CD4-positive, alpha-beta T cell (primary cell): Measurements from ENCODE around the gene TSPAN13. TPM values are rescaled to one million over a fixed set of nuclear protein-coding genes. Genes with fewer than 3 reads are reported as not detected.

Experiments
- ATAC-seq: fragments of 200-7000 bp; cut with Tn5 transposase; one replicate; pipeline ENCODE4 v1.10.0; 2022; ENCODE audit warnings: mild to moderate bottlenecking; ENCODE audit not compliant: poor library complexity
- CTCF ChIA-PET: fragments of 350-600 bp; sonication (Branson Sonifier 250); formaldehyde crosslinking; loops from one replicate; lab custom pipeline; 2021; ENCODE audit warnings: antibody characterized with exemption, inconsistent platforms; lab: Charles Lee
- POLR2A ChIA-PET: fragments of 350-600 bp; sonication (Branson Sonifier 250); formaldehyde crosslinking; loops from one replicate; lab custom pipeline; 2021; ENCODE audit warnings: antibody characterized with exemption, inconsistent platforms; lab: Charles Lee
- DNase-seq, 14 experiments: peaks; one replicate each; pipeline ENCODE4 v3.0.0-alpha.2; 2013 to 2020; ENCODE audit warnings: mixed read lengths in 2 of 14
- H3K27ac ChIP-seq, 2 donors: one replicate each; pipeline versions ENCODE4 v1.5.1 to v1.7.0; 2013; ENCODE audit warnings: low read length in 2 of 2, low read depth in 1 of 2, mild to moderate bottlenecking in 1 of 2
- H3K27me3 ChIP-seq, 2 experiments: 1 replicate in 1 of 2; 2 replicates in 1 of 2; pipeline versions ENCODE4 v1.6.1 to v1.7.0; 2013; ENCODE audit warnings: low read length in 2 of 2, control low read depth in 1 of 2, mild to moderate bottlenecking in 1 of 2, moderate library complexity in 1 of 2; ENCODE audit not compliant: insufficient read depth in 2 of 2, control insufficient read depth in 1 of 2
- H3K36me3 ChIP-seq: one replicate; pipeline ENCODE4 v1.6.1; 2013; ENCODE audit warnings: low read length, control low read depth; ENCODE audit not compliant: insufficient read depth
- H3K4me1 ChIP-seq: one replicate; pipeline ENCODE4 v1.6.1; 2013; ENCODE audit warnings: low read length, control low read depth; ENCODE audit not compliant: insufficient read depth
- H3K4me3 ChIP-seq: one replicate; pipeline ENCODE4 v1.5.1; 2013; ENCODE audit warnings: mild to moderate bottlenecking, low read length, moderate library complexity
- H3K9me3 ChIP-seq, 2 experiments: 1 replicate in 1 of 2; 2 replicates in 1 of 2; pipeline versions ENCODE4 v1.6.1 to v1.7.0; 2013; ENCODE audit warnings: low read length in 2 of 2, mild to moderate bottlenecking in 2 of 2, control low read depth in 1 of 2, moderate library complexity in 1 of 2; ENCODE audit not compliant: control insufficient read depth in 1 of 2, insufficient read depth in 1 of 2
- H3K27ac Mint-ChIP-seq: one replicate; pipeline ENCODE4 v1.8.0; 2020; ENCODE audit warnings: mixed read lengths
- H3K27me3 Mint-ChIP-seq: one replicate; pipeline ENCODE4 v1.8.0; 2021; ENCODE audit warnings: mixed read lengths
- H3K36me3 Mint-ChIP-seq: one replicate; pipeline ENCODE4 v1.8.0; 2021; ENCODE audit warnings: low read depth, mixed read lengths
- H3K4me1 Mint-ChIP-seq: one replicate; pipeline ENCODE4 v1.8.0; 2021; ENCODE audit warnings: low read depth, mixed read lengths
- H3K4me3 Mint-ChIP-seq: one replicate; pipeline ENCODE4 v1.8.0; 2020; ENCODE audit warnings: mild to moderate bottlenecking, mixed read lengths
- H3K9me3 Mint-ChIP-seq: one replicate; pipeline ENCODE4 v1.8.0; 2020; ENCODE audit warnings: mixed read lengths
- intact Hi-C, 2 experiments: fragments of 100-400 bp; cut with DNase I in 1 of 2; cut with micrococcal nuclease in 1 of 2; formaldehyde crosslinking; loops; one replicate each; pipeline versions ENCODE4 v1.15.1 to v1.9.0; 2023 to 2025; cut with DNase I, micrococcal nuclease
- total RNA-seq, 174 experiments: library from RNA in 2 of 174; stranded (reverse) in 2 of 174; gene quantifications; one replicate each; pipeline ENCODE4 v1.2.3 and lab custom pipeline; 2021 to 2026
- TF ChIP-seq, protein P1 (sequence below): fragments of 200-600 bp; IDR thresholded peaks from one replicate; pipeline ENCODE4 v1.8.0; 2022; ENCODE audit warnings: antibody characterized with exemption, mild to moderate bottlenecking

Gene TSPAN13
- total RNA-seq, 2 experiments from 2014 or later: 0.16 to 0.25 TPM

DNA sequence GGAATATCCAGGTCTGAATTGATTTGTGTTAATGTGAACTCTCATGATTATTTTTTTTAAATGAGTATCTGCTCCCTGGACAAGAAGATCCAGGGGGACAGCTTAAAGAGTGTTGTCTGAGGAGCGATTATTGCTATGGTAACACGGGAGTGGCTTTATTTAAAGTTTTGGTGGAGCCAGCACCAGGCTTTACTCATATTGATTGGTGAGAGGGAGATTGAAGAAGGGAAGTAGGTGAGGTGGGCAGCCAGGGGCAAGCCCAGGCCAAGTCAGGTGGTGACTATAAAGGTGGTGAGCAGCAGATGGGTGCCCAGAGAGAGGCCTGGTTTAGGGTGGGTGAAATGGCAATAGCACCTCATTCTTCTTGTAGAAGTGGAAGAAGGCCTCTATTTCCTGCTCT lies 61.4 kb downstream of the TSPAN13 start:
- no peaks in the 10 kb centered on the region for H3K9me3 ChIP-seq

DNA sequence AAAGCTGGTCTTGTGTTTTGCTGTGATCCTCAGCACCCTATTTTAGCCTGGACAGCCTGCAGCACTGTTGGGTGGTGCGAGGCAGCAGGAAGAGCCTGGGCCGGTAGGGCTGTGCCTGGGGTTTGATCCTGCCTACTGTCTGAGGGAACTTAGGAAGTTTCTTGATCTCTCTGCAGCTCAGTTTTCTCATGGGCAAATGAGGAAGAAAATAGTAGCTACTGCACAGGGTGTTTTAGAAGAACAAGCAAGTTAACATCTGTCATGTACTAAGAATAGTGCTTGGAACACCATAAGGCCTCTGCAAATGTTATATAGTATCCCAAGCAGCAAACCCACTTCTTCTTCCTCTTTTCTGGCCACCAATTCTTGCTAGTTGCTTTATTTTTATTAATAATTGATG lies 63.3 kb downstream of the TSPAN13 start:
- H3K27ac ChIP-seq: no peak overlapping the region
- ChIA-PET POLR2A (no interaction called here), CTCF (no interaction called here)
- H3K4me1 Mint-ChIP-seq: no peaks in the 10 kb centered on the region
- no peak overlapping the region for H3K4me3 Mint-ChIP-seq
- no peak overlapping the region for H3K4me3 ChIP-seq
- H3K27ac Mint-ChIP-seq: no peak overlapping the region
- DNase-seq (peak in 1 of 14 experiments; percentile 1), ATAC-seq (no peak)
- intact Hi-C loops: no loop called here
- H3K9me3 Mint-ChIP-seq: no peaks in the 10 kb centered on the region
- no peaks in the 10 kb centered on the region for H3K36me3 ChIP-seq
- TF ChIP-seq, protein P1, sequence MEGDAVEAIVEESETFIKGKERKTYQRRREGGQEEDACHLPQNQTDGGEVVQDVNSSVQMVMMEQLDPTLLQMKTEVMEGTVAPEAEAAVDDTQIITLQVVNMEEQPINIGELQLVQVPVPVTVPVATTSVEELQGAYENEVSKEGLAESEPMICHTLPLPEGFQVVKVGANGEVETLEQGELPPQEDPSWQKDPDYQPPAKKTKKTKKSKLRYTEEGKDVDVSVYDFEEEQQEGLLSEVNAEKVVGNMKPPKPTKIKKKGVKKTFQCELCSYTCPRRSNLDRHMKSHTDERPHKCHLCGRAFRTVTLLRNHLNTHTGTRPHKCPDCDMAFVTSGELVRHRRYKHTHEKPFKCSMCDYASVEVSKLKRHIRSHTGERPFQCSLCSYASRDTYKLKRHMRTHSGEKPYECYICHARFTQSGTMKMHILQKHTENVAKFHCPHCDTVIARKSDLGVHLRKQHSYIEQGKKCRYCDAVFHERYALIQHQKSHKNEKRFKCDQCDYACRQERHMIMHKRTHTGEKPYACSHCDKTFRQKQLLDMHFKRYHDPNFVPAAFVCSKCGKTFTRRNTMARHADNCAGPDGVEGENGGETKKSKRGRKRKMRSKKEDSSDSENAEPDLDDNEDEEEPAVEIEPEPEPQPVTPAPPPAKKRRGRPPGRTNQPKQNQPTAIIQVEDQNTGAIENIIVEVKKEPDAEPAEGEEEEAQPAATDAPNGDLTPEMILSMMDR: no peak
- H3K4me1 ChIP-seq: no peaks in the 10 kb centered on the region
- H3K36me3 Mint-ChIP-seq: no peaks in the 10 kb centered on the region
- H3K9me3 ChIP-seq: no peaks in the 10 kb centered on the region
- H3K27me3 ChIP-seq: no peaks in the 10 kb centered on the region
- peaks cover 11% of the 10 kb centered on the region for H3K27me3 Mint-ChIP-seq

More for the DNA sequence above, 61.4 kb downstream of the TSPAN13 start:
- H3K36me3 Mint-ChIP-seq: no peaks in the 10 kb centered on the region
- ChIA-PET POLR2A (no interaction called here), CTCF (no interaction called here)
- no peak overlapping the region for H3K4me3 ChIP-seq
- no peaks in the 10 kb centered on the region for H3K36me3 ChIP-seq
- no peak overlapping the region for H3K27ac Mint-ChIP-seq
- H3K27me3 Mint-ChIP-seq: peaks cover 2% of the 10 kb centered on the region
- H3K9me3 Mint-ChIP-seq: no peaks in the 10 kb centered on the region
- ATAC-seq (no peak), DNase-seq (no peak)
- TF ChIP-seq, protein P1: no peak
- no peak overlapping the region for H3K27ac ChIP-seq
- no peaks in the 10 kb centered on the region for H3K4me1 ChIP-seq
- H3K4me1 Mint-ChIP-seq: no peaks in the 10 kb centered on the region
- intact Hi-C loops: no loop called here
- H3K27me3 ChIP-seq: no peaks in the 10 kb centered on the region
- H3K4me3 Mint-ChIP-seq: no peak overlapping the region

DNA sequence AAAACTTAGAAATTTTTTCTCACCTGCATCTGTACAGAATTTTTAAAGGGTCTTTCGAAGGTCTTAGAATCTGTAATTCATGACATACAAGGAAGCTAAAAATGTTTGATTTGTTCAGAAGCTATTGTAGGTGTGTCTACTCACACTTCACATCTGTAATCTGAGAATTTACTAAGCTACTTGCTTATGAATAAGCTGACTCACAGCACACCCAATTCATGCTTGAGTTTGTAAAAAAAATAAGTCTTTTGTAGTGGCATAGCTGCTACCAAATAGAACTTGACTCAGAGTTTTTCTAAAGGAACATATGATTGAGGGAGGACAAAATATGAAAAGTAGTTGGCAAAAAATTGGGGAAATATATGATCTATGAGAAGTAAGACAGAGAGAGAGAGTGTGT lies 64.0 kb downstream of the TSPAN13 start:
- CTCF ChIA-PET: no interaction called here
- no peak for ATAC-seq

More for the DNA sequence above, 64.0 kb downstream of the TSPAN13 start:
- Mint-ChIP-seq H3K4me1 (no peaks in the 10 kb centered on the region), H3K36me3 (no peaks in the 10 kb centered on the region), H3K27me3 (peaks cover 16% of the 10 kb centered on the region), H3K27ac (no peak overlapping the region), H3K4me3 (no peak overlapping the region), H3K9me3 (no peaks in the 10 kb centered on the region)
- Histone ChIP-seq H3K9me3 (no peaks in the 10 kb centered on the region), H3K27ac (no peak overlapping the region), H3K4me1 (no peaks in the 10 kb centered on the region), H3K27me3 (no peaks in the 10 kb centered on the region), H3K36me3 (no peaks in the 10 kb centered on the region), H3K4me3 (no peak overlapping the region)
- TF ChIP-seq, protein P1: no peak
- intact Hi-C loops: no loop called here
- DNase-seq: no peak
- POLR2A ChIA-PET: no interaction called here
